Vagina (tissue), 2 donors: ENCODE results near the gene HCK. TPM values are rescaled to one million over a fixed set of nuclear protein-coding genes. Genes with fewer than 3 reads are reported as not detected.

Source experiments
- DNase-seq, 2 donors: peaks; one replicate each; pipeline ENCODE4 v3.0.0-alpha.2; 2017; ENCODE audit errors: extremely low spot score in 2 of 2
- H3K27ac ChIP-seq: fragments of 200-600 bp; sonication (generic); one replicate; pipeline ENCODE4 v1.5.1; 2019
- H3K27me3 ChIP-seq: fragments of 200-600 bp; sonication (generic); one replicate; pipeline ENCODE4 v1.5.1; 2019
- H3K36me3 ChIP-seq, 2 donors: fragments of 200-600 bp; sonication (generic); one replicate each; pipeline ENCODE4 v1.5.1; 2017 to 2019
- H3K4me1 ChIP-seq: fragments of 200-600 bp; sonication (generic); one replicate; pipeline ENCODE4 v1.5.1; 2019
- H3K4me3 ChIP-seq, 2 donors: fragments of 200-600 bp; sonication (generic); 1 replicate in 1 of 2; 2 replicates in 1 of 2; pipeline ENCODE4 v1.5.1; 2016 to 2019
- H3K9me3 ChIP-seq: fragments of 200-600 bp; sonication (generic); one replicate; pipeline ENCODE4 v1.5.1; 2019
- CTCF ChIP-seq, 3 experiments: fragments of 450-650 bp in 2 of 3; fragments of 200-600 bp in 1 of 3; sonication (generic) in 1 of 3; IDR thresholded peaks; one replicate each; pipeline ENCODE4 v1.5.1; 2017 to 2019; ENCODE audit warnings: antibody characterized with exemption in 3 of 3, mild to moderate bottlenecking in 2 of 3, moderate library complexity in 2 of 3
- POLR2A ChIP-seq, 2 donors: fragments of 450-650 bp; IDR thresholded peaks; one replicate each; pipeline ENCODE4 v1.6.1; 2017; ENCODE audit warnings: antibody characterized with exemption in 2 of 2, mild to moderate bottlenecking in 2 of 2, moderate library complexity in 2 of 2
- POLR2AphosphoS5 ChIP-seq, 2 donors: sonication (generic); formaldehyde crosslinking; IDR thresholded peaks; one replicate each; pipeline ENCODE4 v1.9.0; 2017; ENCODE audit warnings: antibody characterized with exemption in 2 of 2, mild to moderate bottlenecking in 2 of 2, low read depth in 1 of 2; ENCODE audit not compliant: insufficient read depth in 1 of 2
- intact Hi-C: fragments of 100-400 bp; cut with DNase I; formaldehyde crosslinking; loops from one replicate; pipeline ENCODE4 v1.15.1; 2023
- total RNA-seq: library from RNA; depleted of rRNA; stranded (reverse); fragments of >200 nt; gene quantifications from one replicate; pipeline ENCODE4 v1.2.3, GENCODE V29; 2016

Gene HCK
- total RNA-seq, 1 donor from 2014 or later, result 10.1 TPM

DNA sequence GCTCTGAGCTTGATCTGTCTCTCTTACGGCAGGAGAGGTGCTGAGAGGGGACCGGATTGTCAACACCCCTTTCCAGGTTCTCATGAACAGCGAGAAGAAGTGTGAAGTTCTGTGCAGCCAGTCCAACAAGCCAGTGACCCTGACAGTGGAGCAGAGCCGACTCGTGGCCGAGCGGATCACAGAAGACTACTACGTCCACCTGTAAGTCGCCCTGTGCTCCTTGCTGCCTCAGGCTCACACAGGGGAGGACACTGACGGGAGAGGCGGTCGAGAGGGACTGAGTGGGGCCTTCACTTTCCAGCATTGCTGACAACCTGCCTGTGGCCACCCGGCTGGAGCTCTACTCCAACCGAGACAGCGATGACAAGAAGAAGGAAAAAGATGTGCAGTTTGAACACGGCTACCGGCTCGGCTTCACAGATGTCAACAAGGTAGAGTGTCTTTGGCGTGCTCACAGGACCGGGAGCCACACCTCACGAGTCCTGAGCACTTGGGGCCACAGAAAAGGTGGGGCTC is 89.5 kb downstream of the HCK start:
- TF ChIP-seq POLR2A (IDR thresholded peaks at IDR 0.05) (no peak), POLR2AphosphoS5 (IDR thresholded peaks at IDR 0.05; ENCODE audit: insufficient read depth in 1 of 2, low read depth in 1 of 2) (no peak), CTCF (IDR thresholded peaks at IDR 0.05) (no peak)
- H3K9me3 ChIP-seq, result no peaks in the 10 kb centered on the region
- H3K4me3 ChIP-seq, result no peak overlapping the region
- no peak for DNase-seq
- peaks cover 0 to 76% of the 10 kb centered on the region in 2 donors for H3K36me3 ChIP-seq
- intact Hi-C loops, result no loop called here
- H3K27me3 ChIP-seq, result no peaks in the 10 kb centered on the region
- no peak overlapping the region for H3K27ac ChIP-seq
- no peaks in the 10 kb centered on the region for H3K4me1 ChIP-seq

DNA sequence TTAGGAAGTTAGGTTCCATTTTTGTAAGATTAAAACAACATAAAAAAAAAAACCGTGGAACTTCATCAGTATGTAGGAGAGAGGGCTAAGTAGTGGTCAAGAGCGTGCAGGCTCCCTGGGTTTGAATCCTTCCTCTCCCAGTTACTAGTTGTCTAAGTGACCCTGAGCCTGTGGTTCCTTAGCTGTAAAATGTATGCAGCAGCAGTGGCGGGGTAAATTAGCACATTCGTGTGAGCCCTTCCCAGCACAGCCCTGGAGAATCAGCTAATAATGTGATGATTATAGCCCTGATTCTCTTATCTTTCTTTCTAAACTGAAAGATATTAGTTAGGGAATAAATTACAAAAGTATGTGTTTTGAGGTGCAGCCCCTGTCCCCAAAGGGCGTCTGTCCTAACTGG is 90.0 kb downstream of the HCK start:
- no peak overlapping the region for H3K27ac ChIP-seq
- H3K9me3 ChIP-seq, result no peaks in the 10 kb centered on the region
- intact Hi-C loops, result no loop called here
- no peaks in the 10 kb centered on the region for H3K27me3 ChIP-seq
- peaks cover 0 to 78% of the 10 kb centered on the region in 2 donors for H3K36me3 ChIP-seq
- TF ChIP-seq POLR2A (IDR thresholded peaks at IDR 0.05) (no peak), POLR2AphosphoS5 (IDR thresholded peaks at IDR 0.05; ENCODE audit: insufficient read depth in 1 of 2, low read depth in 1 of 2) (no peak)
- no peaks in the 10 kb centered on the region for H3K4me1 ChIP-seq
- H3K4me3 ChIP-seq, result no peak overlapping the region
- no peak for DNase-seq

DNA sequence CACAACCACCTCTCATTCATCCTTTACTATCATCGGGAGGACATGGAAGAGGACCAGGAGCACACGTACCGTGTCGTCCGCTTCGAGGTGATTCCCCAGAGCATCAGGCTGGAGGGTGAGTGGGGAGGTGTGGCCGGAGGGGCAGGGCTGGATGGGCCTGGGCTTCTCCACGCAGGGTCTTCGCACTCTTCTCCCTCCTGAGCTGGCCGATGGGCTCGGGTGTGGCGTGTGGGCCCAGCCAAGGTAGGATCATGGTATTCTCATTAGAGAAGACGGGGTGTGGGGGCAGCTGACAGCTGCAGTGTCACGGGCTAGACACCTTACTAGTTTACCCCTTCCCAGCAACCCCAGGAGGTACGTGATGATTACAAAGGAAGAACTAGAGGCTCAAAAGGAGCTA is 90.9 kb downstream of the HCK start:
- H3K4me1 ChIP-seq, result no peaks in the 10 kb centered on the region
- intact Hi-C loops, result no loop called here
- no peak for DNase-seq
- H3K36me3 ChIP-seq, result peaks cover 0 to 87% of the 10 kb centered on the region in 2 donors
- no peaks in the 10 kb centered on the region for H3K27me3 ChIP-seq
- TF ChIP-seq POLR2AphosphoS5 (IDR thresholded peaks at IDR 0.05; ENCODE audit: insufficient read depth in 1 of 2, low read depth in 1 of 2) (no peak), CTCF (IDR thresholded peaks at IDR 0.05) (no peak), POLR2A (IDR thresholded peaks at IDR 0.05) (no peak)
- no peak overlapping the region for H3K4me3 ChIP-seq
- no peaks in the 10 kb centered on the region for H3K9me3 ChIP-seq
- H3K27ac ChIP-seq, result no peak overlapping the region

GRCh38 chr20:32144898-32145662 is 93.0 kb downstream of the HCK start:
- intact Hi-C loops, result no loop called here
- no peak for TF ChIP-seq POLR2A (IDR thresholded peaks at IDR 0.05)
- TF ChIP-seq CTCF (IDR thresholded peaks at IDR 0.05), result no peak
- TF ChIP-seq POLR2AphosphoS5 (IDR thresholded peaks at IDR 0.05; ENCODE audit: insufficient read depth in 1 of 2, low read depth in 1 of 2), result no peak
- H3K9me3 ChIP-seq, result no peaks in the 10 kb centered on the region
- H3K4me1 ChIP-seq, result no peaks in the 10 kb centered on the region
- no peaks in the 10 kb centered on the region for H3K27me3 ChIP-seq
- H3K4me3 ChIP-seq, result no peak overlapping the region
- H3K27ac ChIP-seq, result no peak overlapping the region
- peaks cover 0 to 86% of the 10 kb centered on the region in 2 donors for H3K36me3 ChIP-seq
- no peak for DNase-seq

- peaks cover 0 to 90% of the 10 kb centered on the region in 2 donors for H3K36me3 ChIP-seq
- TF ChIP-seq POLR2A (IDR thresholded peaks at IDR 0.05), result no peak
- TF ChIP-seq CTCF (IDR thresholded peaks at IDR 0.05), result no peak
- TF ChIP-seq POLR2AphosphoS5 (IDR thresholded peaks at IDR 0.05; ENCODE audit: insufficient read depth in 1 of 2, low read depth in 1 of 2), result no peak
- no peak overlapping the region for H3K4me3 ChIP-seq
- H3K9me3 ChIP-seq, result no peaks in the 10 kb centered on the region
- DNase-seq, result no peak
- H3K27ac ChIP-seq, result no peak overlapping the region
- H3K27me3 ChIP-seq, result no peaks in the 10 kb centered on the region
- peaks cover 2% of the 10 kb centered on the region for H3K4me1 ChIP-seq
- intact Hi-C loops, result loop anchor here (10.0 kb wide), 1 partner anchor 1045 kb away; no protein-coding TSS in a partner anchor
Observed at GRCh38 chr20:32149566-32150170, 97.6 kb downstream of the HCK start.
